HG03439 (cell line): ENCODE measurements around the gene RCOR3.
"Not testable (repeated sequence)": the region's sequence is repeated elsewhere in the genome, so short reads cannot be mapped to it uniquely, and the experiment has no call there.

Experiments
- ATAC-seq: cut with Tn5 transposase; IDR thresholded peaks from one replicate; pipeline ENCODE4 v1.9.1; 2021; ENCODE audit warnings: mild to moderate bottlenecking, moderate library complexity; ENCODE audit not compliant: unreplicated experiment

RCOR3 gene

DNA sequence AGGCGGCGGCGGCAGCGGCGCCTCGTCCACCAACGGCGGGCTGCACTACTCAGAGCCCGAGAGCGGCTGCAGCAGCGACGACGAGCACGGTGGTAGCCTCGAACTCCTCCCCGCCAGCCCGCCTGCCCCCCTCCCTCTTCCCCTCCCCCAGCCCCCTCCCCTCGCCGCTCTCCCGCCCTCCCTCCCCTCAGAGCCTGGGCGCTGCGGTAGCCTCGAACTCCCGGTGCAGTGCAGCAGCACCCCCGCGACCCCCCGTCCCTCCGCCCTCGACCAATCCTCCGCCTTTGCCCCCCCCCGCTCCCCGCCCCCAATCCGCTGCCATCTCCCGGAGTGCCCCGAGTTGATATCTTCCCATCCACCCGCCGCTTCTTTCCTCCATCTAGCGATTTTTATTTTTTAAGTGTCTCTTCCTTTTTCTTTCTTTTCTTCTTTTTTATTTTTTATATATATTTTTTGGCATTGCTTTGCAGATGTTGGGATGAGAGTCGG lies 516 bp downstream of the RCOR3 start:
- ATAC-seq: peak; percentile 6

DNA sequence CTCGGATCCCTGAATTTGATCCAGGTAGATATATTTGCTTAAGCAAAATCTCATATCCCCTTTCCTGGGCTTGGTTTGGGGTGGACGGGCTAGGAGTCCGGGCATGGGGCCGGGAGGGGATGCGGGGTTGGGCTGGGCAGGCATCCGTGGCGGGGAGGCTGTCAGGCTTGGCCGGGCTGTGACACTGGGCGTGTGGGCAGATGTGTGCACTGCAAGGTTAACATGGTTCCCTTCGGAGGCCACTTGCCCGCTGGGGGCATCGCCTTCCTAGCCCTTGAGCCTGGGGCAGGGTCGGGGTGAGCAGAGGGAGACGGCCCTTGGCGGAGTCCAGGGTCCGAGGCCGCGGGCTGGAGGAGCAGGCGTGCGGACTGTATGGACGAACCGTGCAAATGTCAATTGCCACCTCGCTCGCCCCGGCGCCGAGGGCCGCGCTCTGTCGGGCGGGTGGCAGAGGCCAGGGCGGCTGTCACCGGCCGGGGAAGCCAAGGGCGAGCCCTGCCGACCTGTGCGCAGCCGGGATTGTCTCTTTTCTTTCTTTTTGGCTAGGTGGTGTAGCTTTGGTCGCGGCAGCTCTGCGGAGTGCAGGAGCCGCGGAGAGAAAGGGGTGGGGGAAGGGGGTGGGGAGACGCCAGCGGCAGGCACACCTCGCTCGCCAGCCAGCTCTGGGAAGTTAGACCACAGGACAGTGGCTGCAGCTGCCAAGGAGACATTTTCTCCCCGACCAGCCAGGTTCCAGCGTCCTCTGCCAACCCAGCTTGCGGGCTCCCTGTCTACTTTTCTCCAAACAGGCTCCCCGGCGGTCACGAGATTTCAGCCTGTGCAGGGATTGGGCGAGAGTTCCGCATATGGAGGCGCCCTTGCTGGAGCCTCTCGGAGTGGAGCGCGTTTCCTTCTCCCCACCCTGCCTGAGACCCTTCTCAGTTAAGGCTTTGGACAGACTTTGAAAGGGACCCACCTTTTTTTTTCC lies 1.3 kb downstream of the RCOR3 start:
- peak; percentile 38 for ATAC-seq

DNA sequence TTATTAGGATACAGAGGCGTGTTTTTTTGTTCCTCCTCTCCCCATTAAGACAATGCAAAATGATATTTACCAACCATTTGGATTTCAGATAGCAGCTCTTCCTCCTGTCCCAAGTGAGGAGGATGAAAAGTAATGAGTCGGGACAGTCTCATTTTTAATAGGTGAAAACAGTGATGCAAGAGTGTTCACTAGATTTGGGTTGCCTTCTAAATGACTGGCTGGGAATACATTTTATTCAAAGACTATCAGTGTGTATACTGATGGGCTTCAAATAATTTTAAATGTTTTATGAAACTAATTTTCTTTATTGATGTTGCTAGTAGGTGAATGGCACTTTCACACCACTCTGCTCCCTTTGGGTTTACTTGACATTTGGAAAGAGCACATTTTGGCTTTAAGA lies 2.1 kb downstream of the RCOR3 start:
- ATAC-seq: no peak

DNA sequence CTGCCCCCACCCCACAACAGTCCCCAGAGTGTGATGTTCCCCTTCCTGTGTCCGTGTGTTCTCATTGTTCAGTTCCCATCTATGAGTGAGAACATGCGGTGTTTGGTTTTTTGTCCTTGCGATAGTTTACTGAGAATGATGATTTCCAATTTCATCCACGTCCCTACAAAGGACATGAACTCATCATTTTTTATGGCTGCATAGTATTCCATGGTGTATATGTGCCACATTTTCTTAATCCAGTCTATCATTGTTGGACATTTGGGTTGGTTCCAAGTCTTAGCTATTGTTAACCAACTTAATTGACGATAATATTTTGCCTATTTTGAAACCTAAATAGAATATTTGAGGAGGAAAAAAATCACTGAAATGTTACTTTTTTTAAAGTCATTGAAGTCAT lies 3.9 kb downstream of the RCOR3 start:
- ATAC-seq: not testable (repeated sequence)

DNA sequence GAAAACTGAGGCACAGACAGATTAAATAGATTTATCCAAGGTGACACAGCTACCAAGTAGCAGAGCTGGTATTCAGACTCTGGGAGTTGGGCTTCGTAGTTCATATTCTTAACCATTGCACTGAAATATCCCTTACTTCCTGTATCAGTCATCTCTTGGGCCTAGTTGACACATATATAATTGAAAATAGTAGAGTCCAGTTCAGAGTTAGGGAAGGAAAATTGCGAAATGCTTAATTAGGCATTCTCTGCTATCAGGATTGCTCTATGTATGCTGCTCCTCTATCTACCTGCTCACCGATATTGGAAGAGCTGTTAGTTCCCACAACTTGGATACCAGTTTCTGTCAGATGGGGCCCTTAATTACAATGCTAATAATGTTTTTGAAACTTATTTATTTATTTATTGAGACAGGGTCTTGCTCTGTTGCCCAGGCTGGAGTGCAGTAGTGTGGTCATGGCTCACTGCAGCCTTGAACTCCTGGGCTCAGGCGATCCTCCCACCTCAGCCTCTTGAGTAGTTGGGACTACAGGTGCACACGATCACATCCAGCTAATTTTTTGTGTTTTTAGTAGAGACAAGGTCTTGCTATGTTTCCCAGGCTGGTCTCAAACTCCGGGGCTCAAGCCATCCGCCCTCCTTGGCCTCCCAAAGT lies 8.2 kb downstream of the RCOR3 start:
- no peak for ATAC-seq

DNA sequence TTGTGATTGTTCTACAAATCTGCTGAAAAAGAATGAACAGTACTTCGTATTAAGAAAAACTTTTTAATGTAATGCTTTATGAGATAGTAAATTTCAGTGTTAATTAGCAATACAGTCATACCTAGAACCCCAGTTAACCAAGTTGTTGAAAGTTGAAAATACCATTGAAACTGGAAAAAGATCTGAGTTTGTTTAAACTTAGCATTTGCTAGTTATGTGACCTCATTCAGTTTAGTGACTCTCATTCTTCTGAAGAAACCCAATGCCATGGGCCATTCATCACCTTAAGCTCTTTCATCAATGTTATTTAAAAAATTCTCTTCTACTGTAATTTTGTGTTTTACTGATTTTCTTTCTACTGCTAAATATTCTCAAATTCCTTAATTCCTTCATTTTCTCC lies 20.2 kb downstream of the RCOR3 start:
- ATAC-seq: no peak

DNA sequence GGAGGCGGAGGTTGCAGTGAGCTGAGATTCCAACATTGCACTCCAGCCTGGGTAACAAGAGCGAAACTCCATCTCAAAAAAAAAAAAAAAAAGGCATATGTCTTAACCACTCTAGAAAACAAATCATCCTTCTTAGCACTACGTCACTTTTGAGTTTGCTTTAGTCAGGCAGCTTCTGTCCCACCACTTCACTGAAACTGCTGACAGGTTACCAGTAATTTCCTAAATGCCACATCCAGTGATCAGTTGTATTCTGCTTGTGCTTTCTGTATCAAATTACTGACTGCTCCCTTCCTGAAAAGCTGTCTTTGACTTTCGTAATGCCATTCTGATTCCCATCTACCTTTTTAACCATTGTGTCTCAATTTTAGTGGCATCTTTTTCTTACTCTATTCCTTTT lies 21.7 kb downstream of the RCOR3 start:
- no peak for ATAC-seq

DNA sequence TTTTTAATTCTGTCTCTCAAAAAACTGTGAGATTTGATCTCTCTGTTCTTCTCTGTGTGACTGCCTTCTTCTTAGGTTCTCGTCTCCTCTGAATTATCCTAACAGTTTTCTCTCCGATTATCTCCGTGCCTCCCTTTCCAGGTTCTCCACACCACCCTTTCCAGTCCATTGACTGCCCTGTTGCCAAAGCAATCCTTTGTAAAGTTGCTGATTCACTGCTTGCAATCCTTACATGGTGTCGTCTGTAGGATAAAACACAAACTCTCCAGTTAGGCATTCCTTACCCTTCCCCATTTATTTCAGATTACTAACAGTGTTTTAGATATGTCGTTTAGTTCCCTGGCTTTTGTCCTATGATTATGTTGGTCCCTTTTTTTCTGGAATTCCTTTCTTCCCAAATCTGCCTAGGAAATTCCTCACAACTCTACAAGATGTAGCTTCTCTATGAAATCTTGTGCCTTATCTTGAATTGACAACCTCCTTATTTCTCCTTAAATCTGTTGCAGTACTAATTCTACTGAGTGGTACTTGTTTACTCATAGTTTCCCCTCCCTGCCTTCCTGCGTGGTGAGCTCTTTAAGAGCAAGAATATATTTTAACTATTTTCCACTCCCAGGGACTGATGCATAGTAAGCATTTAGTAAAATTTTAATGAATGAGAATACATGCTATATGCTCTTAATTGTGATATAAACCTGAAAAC lies 22.3 kb downstream of the RCOR3 start:
- no peak for ATAC-seq

DNA sequence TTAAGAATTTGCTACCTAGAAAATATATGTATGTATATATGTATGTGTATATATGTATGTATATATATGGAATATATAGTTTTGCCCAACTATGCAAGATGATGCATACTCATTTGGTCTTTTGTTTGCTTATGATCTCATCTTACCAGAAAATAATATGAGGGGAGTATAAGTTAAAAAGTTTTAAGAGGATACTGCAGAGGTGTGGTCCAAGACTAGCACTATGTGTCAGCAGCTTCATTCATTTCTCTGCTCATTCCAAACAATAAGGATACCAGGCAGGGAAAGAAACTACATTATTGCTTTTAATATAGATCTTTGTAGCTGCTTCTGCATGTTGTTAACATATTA lies 22.8 kb downstream of the RCOR3 start:
- ATAC-seq: no peak

DNA sequence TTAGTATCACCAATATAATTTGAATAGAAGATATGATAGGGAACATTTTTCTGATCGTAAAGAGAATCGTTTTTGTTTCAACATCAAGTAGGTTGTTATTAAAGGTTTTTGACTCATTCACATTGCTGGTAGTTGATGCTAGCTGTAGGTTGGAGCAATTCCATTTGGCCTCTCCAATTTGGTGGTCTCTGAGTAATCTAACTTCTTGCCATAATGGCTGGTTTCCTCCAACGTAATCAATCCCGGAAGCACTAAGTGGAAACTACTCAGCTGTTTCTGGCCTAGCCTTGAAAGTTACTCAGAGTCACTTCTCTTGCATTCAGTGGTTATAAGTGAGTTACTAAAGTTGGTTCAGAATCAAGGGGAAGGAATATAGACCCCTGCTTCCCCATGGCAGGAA lies 26.0 kb downstream of the RCOR3 start:
- no peak for ATAC-seq

DNA sequence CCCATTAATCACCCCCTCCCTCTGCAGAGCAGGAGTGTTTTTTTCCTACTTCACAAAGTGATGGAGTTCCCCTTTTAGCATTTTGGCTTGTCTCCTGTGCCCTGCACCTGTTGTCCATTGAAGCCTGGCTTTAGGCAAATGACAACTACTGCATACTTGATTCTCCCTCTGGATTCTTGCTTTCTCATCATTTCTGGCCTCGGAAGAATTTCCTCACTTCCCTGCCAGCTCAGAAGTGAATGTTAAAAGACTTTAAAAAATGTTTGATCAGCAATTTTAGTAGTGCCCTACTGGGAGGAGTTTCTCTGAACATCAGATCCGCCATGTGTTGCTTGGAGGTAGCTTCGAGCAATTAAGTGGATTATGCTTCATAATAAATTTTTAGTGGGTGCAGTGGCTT lies 28.1 kb downstream of the RCOR3 start:
- ATAC-seq: no peak

DNA sequence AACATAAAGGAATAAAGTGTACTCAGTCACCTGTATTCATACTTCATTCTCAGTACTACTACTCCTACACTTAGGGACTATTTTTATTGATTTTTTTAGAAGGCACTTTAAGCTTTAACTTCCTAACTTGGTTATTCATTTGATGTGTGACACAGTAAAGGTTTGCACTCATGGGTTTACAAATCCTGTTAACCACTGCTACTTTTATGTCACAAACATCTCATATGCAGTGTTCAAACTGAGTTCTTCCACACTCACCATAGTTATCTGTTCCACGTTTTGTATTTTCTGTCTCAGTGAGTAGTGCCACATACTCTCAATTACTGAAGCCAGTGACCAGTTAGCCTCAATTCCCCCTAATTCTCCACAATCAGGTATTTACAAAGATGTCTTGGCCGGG lies 33.2 kb downstream of the RCOR3 start:
- ATAC-seq: no peak

DNA sequence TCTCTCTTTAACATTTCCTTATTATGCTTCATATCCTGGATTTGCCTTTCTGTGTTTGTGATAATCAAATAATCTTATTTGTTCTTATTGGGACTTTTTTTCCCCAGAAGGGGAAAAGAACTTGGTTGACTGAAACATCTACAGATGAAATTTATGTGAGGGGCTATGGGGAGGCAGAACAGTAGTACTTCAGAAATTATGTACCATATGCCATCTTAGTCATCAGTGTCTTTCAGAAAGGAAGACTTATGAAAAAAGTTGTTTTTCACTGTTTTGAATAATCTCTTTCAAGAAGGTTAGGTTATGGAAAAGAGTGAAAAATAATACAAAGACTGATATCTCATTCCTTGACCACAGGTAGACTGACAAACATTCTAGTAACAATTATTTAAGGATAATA lies 37.2 kb downstream of the RCOR3 start:
- no peak for ATAC-seq

DNA sequence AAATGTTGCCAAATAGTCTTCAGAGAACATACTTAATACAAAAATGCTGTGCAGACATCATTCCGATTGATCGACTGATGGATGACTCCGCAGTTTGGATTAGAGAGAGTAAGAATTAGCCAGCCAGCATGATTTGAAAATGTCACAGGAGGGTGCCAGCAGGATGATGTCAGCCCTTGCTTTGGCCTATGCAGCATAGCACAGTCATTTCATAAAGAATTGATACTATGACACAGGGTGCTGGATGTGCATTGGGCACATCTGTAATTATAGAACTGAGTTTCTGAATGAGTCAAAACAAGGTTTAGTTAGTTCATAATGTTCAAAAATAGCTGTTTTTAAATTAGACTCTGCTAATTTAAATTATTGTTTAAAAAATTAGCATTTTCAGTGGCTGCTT lies 45.9 kb downstream of the RCOR3 start:
- peak; percentile 98 for ATAC-seq

DNA sequence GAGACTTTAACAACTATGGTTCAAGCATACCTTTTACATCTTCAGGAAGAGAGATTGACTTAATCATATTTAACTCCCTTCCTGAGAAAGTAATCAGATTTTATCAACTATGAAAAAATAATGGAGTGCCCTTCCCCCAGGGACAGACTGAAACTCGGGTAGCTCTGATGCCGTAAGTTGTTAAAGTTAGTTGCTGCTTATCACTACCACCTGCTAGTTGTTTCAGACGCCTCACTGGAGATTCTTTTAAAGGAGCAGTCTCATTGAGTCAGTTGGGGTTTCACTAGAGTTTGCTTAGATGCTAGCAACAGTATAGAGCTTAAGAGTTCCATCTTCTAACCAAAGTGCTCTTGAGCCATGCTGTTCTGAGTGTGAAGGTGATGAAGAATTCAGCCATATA lies 50.5 kb downstream of the RCOR3 start:
- no peak for ATAC-seq

DNA sequence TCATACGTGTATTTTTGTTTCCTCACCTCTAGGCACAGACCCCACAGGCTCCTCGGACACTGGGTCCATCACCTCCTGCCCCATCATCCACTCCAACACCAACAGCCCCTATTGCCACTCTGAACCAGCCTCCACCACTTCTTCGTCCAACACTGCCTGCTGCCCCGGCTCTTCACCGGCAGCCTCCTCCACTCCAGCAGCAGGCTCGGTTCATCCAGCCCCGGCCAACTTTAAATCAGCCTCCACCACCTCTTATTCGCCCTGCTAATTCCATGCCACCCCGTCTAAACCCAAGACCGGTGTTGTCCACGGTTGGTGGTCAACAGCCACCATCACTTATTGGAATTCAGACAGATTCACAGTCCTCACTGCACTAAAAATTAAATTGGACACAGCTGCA lies 54.2 kb downstream of the RCOR3 start:
- no peak for ATAC-seq

DNA sequence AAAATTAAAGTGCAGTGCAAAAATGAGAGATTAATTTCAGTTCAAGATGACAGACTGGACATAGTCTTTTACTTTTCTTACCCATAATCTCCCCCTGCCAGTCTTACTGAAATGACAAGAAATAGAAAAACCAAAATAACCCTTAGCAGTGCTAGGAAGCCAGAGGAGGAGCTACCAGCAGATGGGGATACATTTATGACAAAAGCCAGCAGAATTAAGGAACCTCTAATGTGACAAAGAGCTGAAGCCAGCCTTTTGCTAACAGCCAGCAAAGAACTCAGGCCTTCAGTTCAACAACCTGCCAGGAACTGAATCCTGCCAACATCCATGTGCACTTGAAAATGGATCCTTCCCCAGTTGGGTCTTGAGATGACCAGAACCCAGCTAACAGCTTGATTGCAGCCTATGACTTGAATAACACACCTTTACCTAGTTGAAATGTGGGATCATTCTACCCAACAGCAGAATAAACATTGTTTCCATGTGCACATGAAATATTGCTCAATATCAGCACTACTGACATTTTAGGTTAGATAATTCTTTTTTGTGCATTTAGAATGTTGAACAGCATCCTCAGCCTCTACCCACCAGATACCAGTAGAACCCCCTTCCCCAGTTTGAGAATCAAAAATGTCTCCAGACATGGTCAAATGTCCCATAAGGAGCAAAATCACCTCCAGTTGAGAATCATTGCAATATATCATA lies 59.6 kb downstream of the RCOR3 start:
- no peak for ATAC-seq

DNA sequence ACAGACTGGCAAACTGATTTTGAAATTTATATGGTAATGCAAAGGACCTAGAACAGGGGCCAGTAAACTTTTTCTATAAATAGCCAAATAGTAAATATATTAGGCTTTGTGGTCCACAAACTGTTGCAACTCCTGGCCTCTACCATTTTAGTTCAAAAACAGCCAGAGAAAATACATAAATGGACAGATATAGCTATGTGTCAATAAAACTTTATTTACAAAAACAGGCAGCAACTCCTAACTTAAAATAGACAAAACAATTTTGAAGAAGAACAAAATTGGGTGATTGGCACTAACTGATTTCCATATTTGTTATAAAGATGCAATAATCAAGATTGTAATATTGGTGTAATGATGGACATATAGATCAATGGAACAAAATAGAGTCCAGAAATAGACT lies 60.7 kb downstream of the RCOR3 start:
- ATAC-seq: no peak

DNA sequence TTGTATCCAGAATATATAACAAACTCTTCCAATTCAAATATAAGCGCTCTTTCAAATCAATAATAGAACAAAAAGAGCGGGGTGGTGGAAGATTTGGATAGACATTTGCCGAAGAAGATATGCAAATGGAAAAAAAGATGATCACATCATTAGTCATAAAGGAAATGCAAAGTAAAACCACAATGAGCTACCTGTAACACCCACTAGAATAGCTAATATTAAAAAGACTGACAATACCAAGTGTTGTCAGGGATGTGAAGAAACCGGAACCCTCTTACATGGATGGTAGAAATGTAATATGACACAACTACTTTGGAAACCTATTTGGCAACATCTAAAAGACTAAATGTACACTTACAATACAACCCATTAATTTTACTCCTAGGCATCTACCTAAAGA lies 61.8 kb downstream of the RCOR3 start:
- no peak for ATAC-seq

DNA sequence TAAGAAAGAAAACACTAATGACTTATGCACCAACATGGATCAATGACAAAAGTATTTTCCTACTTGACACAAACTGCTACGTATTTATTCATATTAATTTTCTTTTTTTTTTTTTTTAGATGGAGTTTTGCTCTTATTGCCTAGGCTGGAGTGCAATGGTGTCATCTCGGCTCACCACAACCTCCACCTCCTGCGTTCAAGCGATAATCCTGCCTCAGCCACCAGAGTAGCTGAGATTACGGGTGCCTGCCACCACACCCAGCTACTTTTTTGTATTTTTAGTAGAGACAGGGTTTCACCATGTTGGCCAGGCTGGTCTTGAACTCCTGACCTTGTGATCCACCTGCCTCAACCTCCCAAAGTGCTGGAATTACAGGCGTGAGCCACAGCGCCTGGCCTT lies 62.5 kb downstream of the RCOR3 start:
- not testable (repeated sequence) for ATAC-seq
